ENCODE data around the gene BMERB1. TPM values are rescaled to one million over a fixed set of nuclear protein-coding genes. Genes with fewer than 3 reads are reported as not detected.

Gene BMERB1
- total and polyA plus RNA-seq, 2 experiments from 2014 or later, result 7.3 to 10.3 TPM

- WGBS (ENCODE audit: low lambda C conversion rate, missing lambda C conversion rate), result 92% methylated on average over 12 of the region's 12 CpGs
- Histone ChIP-seq H2AFZ (no peak overlapping the region), H3K4me1 (ENCODE audit: insufficient read depth) (no peaks in the 10 kb centered on the region), H3K27me3 (no peaks in the 10 kb centered on the region), H3K79me2 (no peaks in the 10 kb centered on the region), H3K36me3 (replicated peaks; ENCODE audit: insufficient read depth, low read depth) (no peaks in the 10 kb centered on the region), H3K4me3 (no peak overlapping the region), H3K27ac (no peak overlapping the region), H3K9me2 (replicated peaks; ENCODE audit: insufficient read depth) (no peaks in the 10 kb centered on the region), H3K9me3 (ENCODE audit: low read depth) (no peaks in the 10 kb centered on the region), H3K4me2 (no peak overlapping the region), H4K20me1 (ENCODE audit: insufficient read depth, poor library complexity, severe bottlenecking) (no peaks in the 10 kb centered on the region)
- TF ChIP-seq EZH2 (IDR thresholded peaks at IDR 0.05; ENCODE audit: borderline replicate concordance), result no peak
- no peak for TF ChIP-seq EZH2phosphoT487 (IDR thresholded peaks at IDR 0.05; ENCODE audit: low read depth, severe bottlenecking, unreplicated experiment)
- TF ChIP-seq CTCF (IDR thresholded peaks at IDR 0.05; ENCODE audit: poor library complexity), result no peak
- DNase-seq (ENCODE audit: low spot score), result no peak
These were observed 53.2 kb downstream of the BMERB1 start for GRCh38 chr16:15487336-15488284.

DNA sequence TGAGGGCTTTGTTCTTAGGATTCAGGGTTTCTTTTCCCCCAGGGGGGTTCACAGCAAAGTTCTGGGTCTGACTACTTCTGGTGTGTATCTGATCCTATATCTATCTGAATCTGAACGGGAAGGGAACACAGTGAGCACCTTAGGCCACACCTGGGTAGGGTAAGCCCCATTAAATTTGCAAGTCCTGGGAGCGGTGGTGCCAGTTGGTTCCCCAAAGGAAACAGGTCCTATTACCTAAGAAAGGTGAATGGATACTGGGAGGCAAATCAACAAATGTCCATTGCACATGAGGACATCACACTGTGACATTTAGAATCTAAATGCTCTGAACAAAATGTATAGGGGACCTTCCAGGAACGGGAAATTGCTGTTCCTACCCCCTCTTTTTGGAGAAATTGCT, 54.6 kb downstream of the BMERB1 start:
- no peak for TF ChIP-seq EZH2phosphoT487 (IDR thresholded peaks at IDR 0.05; ENCODE audit: low read depth, severe bottlenecking, unreplicated experiment)
- TF ChIP-seq CTCF (IDR thresholded peaks at IDR 0.05; ENCODE audit: poor library complexity), result no peak
- TF ChIP-seq EZH2 (IDR thresholded peaks at IDR 0.05; ENCODE audit: borderline replicate concordance), result no peak
- H3K9me3 ChIP-seq (ENCODE audit: low read depth), result no peaks in the 10 kb centered on the region
- H4K20me1 ChIP-seq (ENCODE audit: insufficient read depth, poor library complexity, severe bottlenecking), result no peaks in the 10 kb centered on the region
- no peak overlapping the region for H3K27ac ChIP-seq
- H2AFZ ChIP-seq, result no peak overlapping the region
- no peaks in the 10 kb centered on the region for H3K36me3 ChIP-seq (replicated peaks; ENCODE audit: insufficient read depth, low read depth)
- WGBS (ENCODE audit: low lambda C conversion rate, missing lambda C conversion rate), result 83% methylated on average over 3 of the region's 3 CpGs
- no peak overlapping the region for H3K4me3 ChIP-seq
- no peak for DNase-seq (ENCODE audit: low spot score)
- no peaks in the 10 kb centered on the region for H3K4me1 ChIP-seq (ENCODE audit: insufficient read depth)
- H3K79me2 ChIP-seq, result no peaks in the 10 kb centered on the region
- H3K9me2 ChIP-seq (replicated peaks; ENCODE audit: insufficient read depth), result no peaks in the 10 kb centered on the region
- no peak overlapping the region for H3K4me2 ChIP-seq
- no peaks in the 10 kb centered on the region for H3K27me3 ChIP-seq

- DNase-seq (ENCODE audit: low spot score), result no peak
- no peaks in the 10 kb centered on the region for H4K20me1 ChIP-seq (ENCODE audit: insufficient read depth, poor library complexity, severe bottlenecking)
- H3K27ac ChIP-seq, result no peak overlapping the region
- no peaks in the 10 kb centered on the region for H3K9me3 ChIP-seq (ENCODE audit: low read depth)
- H3K4me3 ChIP-seq, result no peak overlapping the region
- no peak overlapping the region for H2AFZ ChIP-seq
- WGBS (ENCODE audit: low lambda C conversion rate, missing lambda C conversion rate), result 98% methylated on average over 5 of the region's 5 CpGs
- TF ChIP-seq EZH2 (IDR thresholded peaks at IDR 0.05; ENCODE audit: borderline replicate concordance), result no peak
- TF ChIP-seq CTCF (IDR thresholded peaks at IDR 0.05; ENCODE audit: poor library complexity), result no peak
- no peaks in the 10 kb centered on the region for H3K79me2 ChIP-seq
- no peaks in the 10 kb centered on the region for H3K9me2 ChIP-seq (replicated peaks; ENCODE audit: insufficient read depth)
- H3K27me3 ChIP-seq, result no peaks in the 10 kb centered on the region
- no peaks in the 10 kb centered on the region for H3K36me3 ChIP-seq (replicated peaks; ENCODE audit: insufficient read depth, low read depth)
- H3K4me2 ChIP-seq, result no peak overlapping the region
- no peaks in the 10 kb centered on the region for H3K4me1 ChIP-seq (ENCODE audit: insufficient read depth)
These were observed 55.8 kb downstream of the BMERB1 start for GRCh38 chr16:15490123-15490711.
